Hepatocyte (in vitro differentiated cells): ENCODE measurements around the gene APOL2.

Source experiments
- CTCF ChIP-seq: fragments of 200-600 bp; sonication (generic); IDR thresholded peaks from 2 replicates; pipeline ENCODE4 v1.5.1; 2016; ENCODE audit warnings: antibody characterized with exemption, mild to moderate bottlenecking; ENCODE audit not compliant: poor library complexity
- EZH2 ChIP-seq: fragments of 200-600 bp; sonication (generic); IDR thresholded peaks from 2 replicates; pipeline ENCODE4 v1.6.1; 2016; ENCODE audit warnings: antibody characterized with exemption, mild to moderate bottlenecking, borderline replicate concordance
- EZH2phosphoT487 ChIP-seq: fragments of 200-600 bp; sonication (generic); IDR thresholded peaks from one replicate; pipeline ENCODE4 v1.6.1; 2018; ENCODE audit warnings: antibody characterized with exemption, mild to moderate bottlenecking, low read depth, moderate library complexity; ENCODE audit not compliant: unreplicated experiment, severe bottlenecking

- TF ChIP-seq EZH2 (no peak), CTCF (no peak), EZH2phosphoT487 (no peak)
These were observed 252 bp downstream of the APOL2 start for GRCh38 chr22:36239150-36239400.
